Natural killer cell treated with Interleukin-12 subunit alpha and Interleukin-12 subunit beta and Interleukin-15 and Interleukin-18, amount 100 ng/mL, for 72 hours (primary cell): ENCODE data around the gene DNAI4. TPM values are rescaled to one million over a fixed set of nuclear protein-coding genes. Genes with fewer than 3 reads are reported as not detected.
"Not testable (repeated sequence)": the region's sequence is repeated elsewhere in the genome, so short reads cannot be mapped to it uniquely, and the experiment has no call there.

Experiments used
- ATAC-seq, 2 donors: fragments of 150-1000 bp; cut with Tn5 transposase in 1 of 2; sonication (Bioruptor Pico), chemical (Tn5 transposase) in 1 of 2; 2 replicates each; pipeline ENCODE4 v1.10.0; 2021
- DNase-seq: peaks from one replicate; pipeline ENCODE4 v3.0.0; 2022; ENCODE audit warnings: low spot score
- H3K27ac Mint-ChIP-seq, 2 donors: 1 replicate in 1 of 2; 2 replicates in 1 of 2; pipeline ENCODE4 v1.8.0; 2022; ENCODE audit warnings: mixed read lengths in 2 of 2, mild to moderate bottlenecking in 1 of 2, moderate library complexity in 1 of 2
- H3K27me3 Mint-ChIP-seq, 2 donors: 1 replicate in 1 of 2; 2 replicates in 1 of 2; pipeline ENCODE4 v1.8.0; 2022; ENCODE audit warnings: mixed read lengths in 2 of 2
- H3K36me3 Mint-ChIP-seq: one replicate; pipeline ENCODE4 v1.8.0; 2022; ENCODE audit warnings: mixed read lengths
- H3K4me1 Mint-ChIP-seq, 2 donors: 1 replicate in 1 of 2; 2 replicates in 1 of 2; pipeline ENCODE4 v1.8.0; 2022; ENCODE audit warnings: low read depth in 2 of 2, mixed read lengths in 2 of 2, mild to moderate bottlenecking in 1 of 2
- H3K4me3 Mint-ChIP-seq: one replicate; pipeline ENCODE4 v1.8.0; 2022; ENCODE audit warnings: mixed read lengths
- H3K9me3 Mint-ChIP-seq: 2 replicates; pipeline ENCODE4 v1.8.0; 2022; ENCODE audit warnings: mixed read lengths
- total RNA-seq, 2 donors: library from RNA; stranded (reverse); gene quantifications; one replicate each; pipeline ENCODE4 v1.2.3, GENCODE V29; 2022

Gene DNAI4
- total RNA-seq, 2 donors from 2014 or later, result 0.73 to 0.76 TPM

DNA sequence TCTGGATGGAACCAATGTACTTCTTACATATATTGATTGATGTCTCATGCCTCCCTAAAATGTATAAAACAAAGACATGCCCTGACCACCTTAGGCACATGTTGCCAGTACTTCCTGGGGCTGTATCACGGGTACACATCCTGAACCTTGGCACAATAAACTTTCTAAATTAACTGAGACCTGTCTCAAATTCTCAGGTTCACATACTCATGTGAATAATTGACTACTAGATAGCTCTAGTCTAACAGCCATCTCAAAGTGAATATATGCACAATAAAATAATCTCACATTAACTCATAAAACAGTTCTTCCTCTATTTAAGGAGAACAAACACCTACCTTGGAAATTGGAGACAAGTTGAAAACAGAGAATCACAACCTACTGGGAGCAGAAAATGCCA, 5.6 kb downstream of the DNAI4 start:
- Mint-ChIP-seq H3K36me3 (peaks cover 6% of the 10 kb centered on the region), H3K27ac (no peak overlapping the region), H3K9me3 (no peaks in the 10 kb centered on the region), H3K4me1 (peaks cover 7 to 9% of the 10 kb centered on the region in 2 donors), H3K27me3 (no peaks in the 10 kb centered on the region), H3K4me3 (no peak overlapping the region)
- ATAC-seq, result no peak
- no peak for DNase-seq

DNA sequence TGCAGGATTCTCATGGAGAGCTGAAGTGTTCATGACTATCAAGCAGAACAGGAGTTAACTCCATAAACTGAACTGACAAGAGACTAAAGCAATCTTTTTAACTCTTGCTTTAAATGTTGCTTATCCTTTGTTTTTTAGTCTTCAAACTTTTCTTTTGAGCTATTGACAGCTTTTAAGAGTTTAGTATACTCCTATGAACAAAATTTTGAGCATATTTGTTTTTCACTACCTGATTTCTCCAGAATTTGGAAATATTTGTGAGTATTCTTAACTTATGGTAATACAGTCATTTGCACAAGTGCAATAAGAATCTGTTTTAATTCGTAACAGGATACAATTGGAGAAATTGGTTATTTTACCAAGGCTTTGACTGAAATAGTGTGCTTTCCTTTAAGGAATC, 7.2 kb downstream of the DNAI4 start:
- ATAC-seq, result no peak
- no peak overlapping the region for H3K4me3 Mint-ChIP-seq
- H3K4me1 Mint-ChIP-seq, result peaks cover 0 to 4% of the 10 kb centered on the region in 2 donors
- DNase-seq, result no peak
- no peaks in the 10 kb centered on the region for H3K9me3 Mint-ChIP-seq
- no peak overlapping the region for H3K27ac Mint-ChIP-seq
- no peaks in the 10 kb centered on the region for H3K27me3 Mint-ChIP-seq
- peaks cover 6% of the 10 kb centered on the region for H3K36me3 Mint-ChIP-seq

DNA sequence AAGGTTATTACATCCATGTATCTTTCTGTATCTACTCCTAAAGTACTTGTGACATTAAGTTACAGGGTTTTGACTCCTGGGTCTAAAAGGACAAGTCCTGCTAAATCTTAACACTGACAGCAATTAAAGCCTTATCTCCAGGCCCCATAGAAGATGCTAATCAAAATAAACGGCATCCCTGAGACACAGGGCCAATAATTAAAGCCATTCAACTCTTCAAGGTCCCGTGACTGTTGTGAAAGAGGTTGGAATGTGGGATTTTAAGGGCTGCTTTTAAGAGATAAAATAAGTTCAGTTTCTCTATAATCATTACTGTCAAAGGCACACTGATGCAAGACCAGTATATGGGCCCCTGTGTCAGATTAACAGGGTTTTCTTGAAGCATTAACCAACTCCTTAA, 8.3 kb downstream of the DNAI4 start:
- H3K36me3 Mint-ChIP-seq, result peaks cover 6% of the 10 kb centered on the region
- no peaks in the 10 kb centered on the region for H3K27me3 Mint-ChIP-seq
- no peaks in the 10 kb centered on the region for H3K9me3 Mint-ChIP-seq
- H3K4me3 Mint-ChIP-seq, result no peak overlapping the region
- no peak for ATAC-seq
- no peak for DNase-seq
- no peaks in the 10 kb centered on the region for H3K4me1 Mint-ChIP-seq
- H3K27ac Mint-ChIP-seq, result no peak overlapping the region

DNA sequence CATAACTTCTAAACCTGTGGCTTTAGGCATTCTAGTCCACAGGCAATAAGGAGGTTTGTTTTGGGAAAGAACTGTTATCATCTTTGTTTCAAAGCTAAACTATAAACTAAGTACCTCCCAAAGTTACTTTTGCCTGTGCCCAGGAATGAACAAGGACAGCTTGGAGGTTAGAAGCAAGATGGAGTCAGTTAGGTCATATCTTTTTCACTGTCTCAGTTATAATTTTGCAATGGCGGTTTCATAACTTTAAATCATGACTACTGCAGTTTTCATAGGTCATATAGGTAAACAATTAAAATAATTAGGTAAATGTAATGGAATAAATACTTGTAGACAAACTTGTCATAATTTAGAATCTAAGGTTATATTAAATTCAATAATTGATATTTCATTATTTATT, 9.5 kb downstream of the DNAI4 start:
- H3K36me3 Mint-ChIP-seq, ATAC-seq, H3K4me3 Mint-ChIP-seq, H3K9me3 Mint-ChIP-seq, H3K4me1 Mint-ChIP-seq, H3K27me3 Mint-ChIP-seq, DNase-seq, H3K27ac Mint-ChIP-seq: not testable (repeated sequence)

DNA sequence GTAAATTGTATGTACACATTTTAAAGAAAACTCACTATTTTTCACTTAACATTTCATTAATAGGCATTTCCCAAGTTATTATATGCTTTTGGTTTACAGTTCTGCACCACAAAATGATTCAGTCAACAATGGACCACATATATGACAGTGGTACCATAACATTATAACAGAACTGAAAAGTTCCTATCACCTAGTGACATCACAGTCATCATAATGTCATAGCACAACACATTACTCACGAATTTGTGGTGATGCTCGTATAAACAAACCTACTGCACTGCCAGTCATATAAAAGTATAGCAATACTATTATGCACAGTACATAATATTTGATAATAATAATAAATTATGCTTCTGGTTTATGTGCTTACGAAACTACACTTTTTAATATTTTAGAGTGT, 30.9 kb downstream of the DNAI4 start:
- no peak for DNase-seq
- Mint-ChIP-seq H3K4me3 (no peak overlapping the region), H3K9me3 (no peaks in the 10 kb centered on the region), H3K27ac (no peak overlapping the region), H3K27me3 (peaks cover 5 to 16% of the 10 kb centered on the region in 2 donors), H3K36me3 (no peaks in the 10 kb centered on the region), H3K4me1 (no peaks in the 10 kb centered on the region)
- ATAC-seq, result no peak

DNA sequence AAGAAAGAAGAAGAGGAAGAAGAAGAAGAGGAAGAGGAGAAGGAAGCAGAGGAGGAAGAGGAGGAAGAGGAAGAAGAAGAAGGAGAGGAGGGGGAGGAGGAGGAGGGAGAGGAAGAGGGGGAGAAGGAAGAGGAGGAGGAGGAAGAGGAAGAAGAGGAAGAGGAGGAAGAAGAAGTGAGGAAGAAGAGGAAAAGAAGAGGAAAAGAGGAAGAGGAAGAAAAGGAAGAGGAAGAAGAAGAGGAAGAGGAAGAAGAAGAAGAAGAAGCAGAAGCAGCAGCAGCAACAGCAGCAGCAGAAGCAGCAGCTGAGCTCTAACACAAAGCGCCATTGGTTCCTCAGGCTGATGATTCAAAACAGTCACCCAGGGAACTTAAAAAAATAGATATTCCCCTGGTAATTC, 34.0 kb downstream of the DNAI4 start:
- Mint-ChIP-seq H3K36me3 (no peaks in the 10 kb centered on the region), H3K4me3 (no peak overlapping the region), H3K4me1 (no peaks in the 10 kb centered on the region), H3K9me3 (no peaks in the 10 kb centered on the region), H3K27ac (no peak overlapping the region), H3K27me3 (peaks cover 5 to 16% of the 10 kb centered on the region in 2 donors)
- ATAC-seq (no peak), DNase-seq (no peak)

DNA sequence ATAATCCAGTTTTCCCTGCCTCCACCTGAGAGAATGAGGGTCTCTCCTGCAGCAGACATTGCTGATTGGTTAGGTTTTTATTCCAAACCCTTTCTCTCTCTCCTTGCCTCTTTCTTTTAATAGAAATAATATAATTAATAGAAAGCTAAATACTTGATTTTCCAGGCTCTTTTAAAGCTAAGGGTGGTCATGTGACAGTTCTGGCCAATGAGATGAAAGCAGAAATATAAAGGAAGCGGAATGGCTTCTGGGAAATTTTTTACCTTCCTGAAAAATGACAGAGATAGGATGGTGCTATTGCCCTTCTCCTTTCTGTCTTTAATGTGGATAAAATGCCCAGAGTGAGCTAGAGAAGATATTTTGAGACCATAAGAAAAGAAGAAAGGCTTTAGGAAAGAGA, 35.6 kb downstream of the DNAI4 start:
- H3K4me3 Mint-ChIP-seq, result no peak overlapping the region
- H3K27me3 Mint-ChIP-seq, result peaks cover 3 to 16% of the 10 kb centered on the region in 2 donors
- DNase-seq (no peak), ATAC-seq (no peak)
- no peak overlapping the region for H3K27ac Mint-ChIP-seq
- no peaks in the 10 kb centered on the region for H3K4me1 Mint-ChIP-seq
- H3K9me3 Mint-ChIP-seq, result no peaks in the 10 kb centered on the region
- H3K36me3 Mint-ChIP-seq, result no peaks in the 10 kb centered on the region

DNA sequence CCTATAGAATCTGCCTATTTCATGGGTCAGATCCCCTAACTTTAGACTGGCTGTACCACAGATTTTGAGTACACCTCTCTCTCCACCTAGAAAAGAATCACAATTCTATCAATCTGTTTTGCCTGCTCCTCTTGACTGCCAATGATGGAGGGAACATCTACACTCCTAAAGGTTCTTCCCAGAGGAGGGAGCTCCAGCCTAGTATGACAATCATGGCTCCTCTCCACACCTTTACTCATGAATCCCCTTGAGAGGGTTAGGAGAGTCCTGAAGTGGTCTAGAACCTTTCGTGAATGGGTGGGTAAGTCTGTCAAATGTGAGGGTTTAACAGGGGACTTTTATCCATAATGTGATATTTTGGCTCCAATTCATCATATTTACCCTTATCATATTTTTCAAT, 48.0 kb downstream of the DNAI4 start:
- peaks cover 8% of the 10 kb centered on the region for H3K36me3 Mint-ChIP-seq
- ATAC-seq (no peak), DNase-seq (no peak)
- peaks cover 7% of the 10 kb centered on the region in 2 donors for H3K27me3 Mint-ChIP-seq
- no peaks in the 10 kb centered on the region for H3K4me1 Mint-ChIP-seq
- no peak overlapping the region for H3K4me3 Mint-ChIP-seq
- peaks cover 3% of the 10 kb centered on the region for H3K9me3 Mint-ChIP-seq
- H3K27ac Mint-ChIP-seq, result no peak overlapping the region

DNA sequence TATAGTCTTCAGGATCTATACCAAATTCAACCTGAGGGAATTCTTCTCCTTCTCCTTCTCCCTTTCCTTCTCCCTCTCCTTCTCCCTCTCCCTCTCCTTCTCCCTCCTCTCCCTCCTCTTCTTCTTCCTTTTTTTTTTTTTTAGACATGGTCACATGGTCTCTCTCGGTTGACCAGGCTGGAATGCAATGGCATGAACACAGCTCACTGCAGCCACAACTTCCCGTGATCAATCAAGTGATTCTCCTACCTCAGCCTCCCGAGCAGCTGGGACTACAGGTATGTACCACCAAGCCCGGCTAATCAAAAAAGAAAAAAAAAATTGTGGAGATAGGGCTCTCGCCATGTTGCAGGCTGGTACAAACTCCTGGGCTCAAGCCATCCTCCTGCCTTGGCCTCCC, 51.5 kb downstream of the DNAI4 start:
- Mint-ChIP-seq H3K9me3 (no peaks in the 10 kb centered on the region), H3K27me3 (peaks cover 0 to 4% of the 10 kb centered on the region in 2 donors), H3K4me1 (no peaks in the 10 kb centered on the region)

DNA sequence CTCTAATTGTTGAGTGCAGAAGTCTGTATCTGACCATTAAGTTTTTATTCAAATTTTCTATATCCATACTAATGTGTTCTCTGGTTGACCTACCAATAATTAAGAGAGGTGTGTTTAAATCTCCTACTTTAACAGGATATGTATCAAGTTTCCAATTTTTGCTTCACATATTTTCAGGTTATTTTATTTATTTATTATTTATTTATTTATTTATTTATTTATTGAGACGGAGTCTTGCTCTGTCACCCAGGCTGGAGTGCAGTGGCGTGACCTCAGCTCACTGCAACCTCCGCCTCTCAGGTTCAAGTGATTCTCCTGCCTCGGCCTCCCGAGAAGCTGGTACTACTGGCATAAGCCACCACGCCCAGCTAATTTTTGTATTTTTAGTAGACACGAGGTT, 52.6 kb downstream of the DNAI4 start:
- not testable (repeated sequence) for DNase-seq, ATAC-seq, H3K27ac Mint-ChIP-seq, H3K27me3 Mint-ChIP-seq, H3K4me1 Mint-ChIP-seq, H3K4me3 Mint-ChIP-seq, H3K36me3 Mint-ChIP-seq, H3K9me3 Mint-ChIP-seq

More for the DNA sequence above, 51.5 kb downstream of the DNAI4 start:
- Mint-ChIP-seq H3K4me3 (no peak overlapping the region), H3K36me3 (no peaks in the 10 kb centered on the region), H3K27ac (no peak overlapping the region)
- no peak for ATAC-seq
- no peak for DNase-seq

DNA sequence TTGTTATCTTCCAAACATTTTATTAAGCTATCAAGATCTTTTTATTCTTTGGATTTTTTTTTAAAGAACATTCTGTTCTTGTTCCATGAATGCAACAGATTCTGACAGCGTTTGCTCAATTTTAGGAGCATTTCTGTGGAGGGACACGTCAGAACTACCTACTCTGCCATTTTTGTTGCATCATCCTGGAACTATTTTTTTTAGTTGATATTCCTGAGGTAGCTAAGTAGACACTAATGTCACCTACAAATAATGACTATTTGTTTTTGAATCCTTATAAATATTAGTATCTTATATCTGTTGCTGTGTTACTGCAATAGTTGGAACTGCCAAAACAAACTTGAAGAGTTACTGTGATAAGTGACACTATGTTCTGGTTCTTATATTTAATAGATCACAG, 57.2 kb downstream of the DNAI4 start:
- no peak for ATAC-seq
- Mint-ChIP-seq H3K9me3 (no peaks in the 10 kb centered on the region), H3K4me1 (no peaks in the 10 kb centered on the region), H3K27me3 (peaks cover 5 to 7% of the 10 kb centered on the region in 2 donors), H3K36me3 (no peaks in the 10 kb centered on the region), H3K27ac (no peak overlapping the region), H3K4me3 (no peak overlapping the region)
- DNase-seq, result no peak

DNA sequence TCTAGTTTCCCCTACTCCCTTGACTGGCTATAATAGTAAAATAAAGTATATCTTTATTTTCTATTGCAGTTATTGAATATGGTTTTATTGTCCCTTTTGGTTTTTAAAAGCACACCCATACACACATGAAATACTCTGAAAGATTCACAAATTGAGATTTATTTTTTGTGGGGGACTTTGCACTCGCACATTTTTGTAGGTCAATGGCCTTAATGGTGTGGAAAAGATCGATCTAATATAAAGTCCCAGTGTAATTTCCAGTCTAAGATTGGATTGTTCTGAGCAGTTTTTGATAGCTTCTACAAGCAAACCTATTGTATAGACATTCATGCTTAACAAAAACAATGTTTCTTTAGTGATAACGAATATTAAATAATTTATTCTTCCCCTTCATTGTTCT, 64.1 kb downstream of the DNAI4 start:
- no peak for DNase-seq
- Mint-ChIP-seq H3K36me3 (no peaks in the 10 kb centered on the region), H3K27me3 (no peaks in the 10 kb centered on the region), H3K4me3 (no peak overlapping the region), H3K4me1 (no peaks in the 10 kb centered on the region), H3K9me3 (no peaks in the 10 kb centered on the region), H3K27ac (no peak overlapping the region)
- no peak for ATAC-seq

DNA sequence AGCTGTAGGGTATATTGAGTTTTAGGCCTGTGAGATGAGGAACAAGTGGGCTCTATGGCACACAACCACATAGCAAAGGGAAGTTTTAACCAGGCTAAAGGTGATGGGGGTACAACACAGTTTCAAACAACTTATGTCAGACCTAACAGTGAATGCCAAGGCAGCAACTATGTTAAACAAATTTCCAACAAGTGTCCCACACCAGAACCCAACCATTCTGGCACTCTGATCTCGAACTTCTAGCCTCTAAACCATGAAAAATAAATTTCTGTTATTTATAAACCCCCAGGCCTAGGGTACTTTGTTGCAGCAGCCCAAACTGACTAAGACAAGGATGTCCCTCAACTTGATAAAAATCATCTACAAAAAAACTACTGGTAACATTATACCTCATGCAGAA, 71.3 kb downstream of the DNAI4 start:
- no peak overlapping the region for H3K4me3 Mint-ChIP-seq
- peaks cover 0 to 8% of the 10 kb centered on the region in 2 donors for H3K27me3 Mint-ChIP-seq
- H3K36me3 Mint-ChIP-seq, result peaks cover 7% of the 10 kb centered on the region
- H3K9me3 Mint-ChIP-seq, result peaks cover 4% of the 10 kb centered on the region
- ATAC-seq (no peak), DNase-seq (no peak)
- H3K27ac Mint-ChIP-seq, result no peak overlapping the region
- H3K4me1 Mint-ChIP-seq, result no peaks in the 10 kb centered on the region

DNA sequence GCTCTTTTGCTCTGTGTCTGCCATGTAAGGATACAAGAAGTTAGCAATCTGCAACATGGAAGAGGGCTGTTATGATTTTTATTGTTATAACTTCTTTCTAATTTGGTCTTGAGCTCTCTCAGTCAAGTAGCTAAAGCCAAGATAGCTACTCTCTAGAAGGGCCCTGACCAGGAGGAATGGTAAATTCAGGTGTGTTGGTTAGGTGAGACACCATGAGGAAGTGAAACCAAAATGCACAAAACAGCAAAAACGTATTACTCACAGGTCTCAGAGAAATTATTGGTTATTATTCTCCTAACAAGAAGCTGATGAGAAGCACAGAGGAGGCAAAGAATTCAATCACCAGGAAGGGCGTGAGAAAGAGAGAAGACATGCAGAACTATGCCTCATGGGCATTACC, 71.8 kb downstream of the DNAI4 start:
- H3K27me3 Mint-ChIP-seq, result peaks cover 0 to 8% of the 10 kb centered on the region in 2 donors
- H3K4me3 Mint-ChIP-seq, result no peak overlapping the region
- H3K36me3 Mint-ChIP-seq, result peaks cover 7% of the 10 kb centered on the region
- no peak for DNase-seq
- no peaks in the 10 kb centered on the region for H3K4me1 Mint-ChIP-seq
- H3K27ac Mint-ChIP-seq, result no peak overlapping the region
- H3K9me3 Mint-ChIP-seq, result peaks cover 4% of the 10 kb centered on the region
- no peak for ATAC-seq

DNA sequence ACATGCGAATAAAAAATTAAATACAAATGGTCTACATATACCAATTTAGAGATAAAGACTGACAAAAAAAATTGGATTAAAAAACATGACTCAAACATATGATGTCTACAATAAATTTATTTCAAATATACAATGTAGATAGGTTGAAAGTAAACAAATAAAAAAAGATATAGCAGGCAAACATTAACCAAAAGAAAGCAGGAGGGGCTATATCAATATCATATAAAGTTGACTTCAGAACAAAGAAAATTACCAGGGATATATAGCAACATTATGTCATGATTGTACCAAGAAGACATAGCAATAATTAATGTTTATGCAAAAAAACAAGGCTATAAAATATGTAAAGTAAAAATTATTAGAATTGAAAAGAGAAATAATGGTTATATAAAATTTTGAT, 73.7 kb downstream of the DNAI4 start:
- Mint-ChIP-seq H3K4me1 (no peaks in the 10 kb centered on the region), H3K9me3 (peaks cover 4% of the 10 kb centered on the region), H3K4me3 (no peak overlapping the region), H3K27ac (no peak overlapping the region), H3K36me3 (peaks cover 7% of the 10 kb centered on the region), H3K27me3 (peaks cover 0 to 8% of the 10 kb centered on the region in 2 donors)
- no peak for ATAC-seq
- DNase-seq, result no peak
